Upper lobe of left lung (tissue), 6 donors: ENCODE data around the gene ADRA2A. TPM values are rescaled to one million over a fixed set of nuclear protein-coding genes. Genes with fewer than 3 reads are reported as not detected.

ENCODE experiments used
- ATAC-seq, 2 donors: fragments of 200-7000 bp; cut with Tn5 transposase; one replicate each; pipeline ENCODE4 v1.9.1; 2022; ENCODE audit warnings: mild to moderate bottlenecking in 2 of 2, moderate library complexity in 2 of 2; ENCODE audit not compliant: low FRiP score in 2 of 2
- DNase-seq, 2 donors: peaks; one replicate each; pipeline ENCODE4 v3.0.0-alpha.2; 2019 to 2020
- H3K27ac ChIP-seq, 4 donors: fragments of 200-600 bp; sonication (generic); one replicate each; pipeline ENCODE4 v1.5.1; 2016 to 2019
- H3K27me3 ChIP-seq, 4 donors: fragments of 200-600 bp; sonication (generic); one replicate each; pipeline ENCODE4 v1.5.1; 2017 to 2019
- H3K36me3 ChIP-seq, 4 donors: fragments of 200-600 bp; sonication (generic); one replicate each; pipeline ENCODE4 v1.5.1; 2016 to 2019
- H3K4me1 ChIP-seq, 4 donors: fragments of 200-600 bp; sonication (generic); one replicate each; pipeline ENCODE4 v1.5.1; 2018 to 2019
- H3K4me3 ChIP-seq, 4 donors: fragments of 200-600 bp; sonication (generic); one replicate each; pipeline ENCODE4 v1.5.1; 2017 to 2019; ENCODE audit warnings: mild to moderate bottlenecking in 2 of 4, moderate library complexity in 1 of 4
- H3K9me3 ChIP-seq, 4 donors: fragments of 200-600 bp; sonication (generic); one replicate each; pipeline ENCODE4 v1.5.1; 2018 to 2019
- CTCF ChIP-seq, 6 experiments: fragments of 450-650 bp in 4 of 6; fragments of 200-600 bp in 2 of 6; sonication (generic) in 2 of 6; IDR thresholded peaks; one replicate each; pipeline ENCODE4 v1.5.1; 2016 to 2019; ENCODE audit warnings: antibody characterized with exemption in 6 of 6
- EP300 ChIP-seq, 4 donors: sonication (generic); formaldehyde crosslinking; IDR thresholded peaks; one replicate each; pipeline ENCODE4 v1.5.1; 2017; ENCODE audit warnings: antibody characterized with exemption in 4 of 4, control low read depth in 2 of 4
- POLR2A ChIP-seq, 4 donors: fragments of 450-650 bp; IDR thresholded peaks; one replicate each; pipeline ENCODE4 v1.5.1; 2016 to 2017; ENCODE audit warnings: antibody characterized with exemption in 4 of 4, mild to moderate bottlenecking in 2 of 4
- POLR2AphosphoS5 ChIP-seq, 2 donors: sonication (generic); formaldehyde crosslinking; IDR thresholded peaks; one replicate each; pipeline ENCODE4 v1.5.1; 2017; ENCODE audit warnings: antibody characterized with exemption in 2 of 2
- WGBS, 2 donors: methylation state at CpG; one replicate each; pipeline ENCODE4 v1.1.5; 2017 to 2018; 5-methylcytosine and 5-hydroxymethylcytosine counted together
- total RNA-seq, 6 donors: library from RNA; depleted of rRNA in 4 of 6; stranded (reverse); fragments of >200 nt in 4 of 6; gene quantifications; one replicate each; pipeline versions ENCODE4 v1.1.0 to v1.2.1, GENCODE V29; 2016 to 2021
- donor health status: DM: no; HTN: no; CAD: no; lungs with moderate emphysema.
- donor health status: DM: no; HTN: yes; CAD: no; lungs with severe emphysema.

The ADRA2A gene
- total RNA-seq, result 1 to 10 TPM; 1.5 to 5.6 (median 2.5) TPM

DNA sequence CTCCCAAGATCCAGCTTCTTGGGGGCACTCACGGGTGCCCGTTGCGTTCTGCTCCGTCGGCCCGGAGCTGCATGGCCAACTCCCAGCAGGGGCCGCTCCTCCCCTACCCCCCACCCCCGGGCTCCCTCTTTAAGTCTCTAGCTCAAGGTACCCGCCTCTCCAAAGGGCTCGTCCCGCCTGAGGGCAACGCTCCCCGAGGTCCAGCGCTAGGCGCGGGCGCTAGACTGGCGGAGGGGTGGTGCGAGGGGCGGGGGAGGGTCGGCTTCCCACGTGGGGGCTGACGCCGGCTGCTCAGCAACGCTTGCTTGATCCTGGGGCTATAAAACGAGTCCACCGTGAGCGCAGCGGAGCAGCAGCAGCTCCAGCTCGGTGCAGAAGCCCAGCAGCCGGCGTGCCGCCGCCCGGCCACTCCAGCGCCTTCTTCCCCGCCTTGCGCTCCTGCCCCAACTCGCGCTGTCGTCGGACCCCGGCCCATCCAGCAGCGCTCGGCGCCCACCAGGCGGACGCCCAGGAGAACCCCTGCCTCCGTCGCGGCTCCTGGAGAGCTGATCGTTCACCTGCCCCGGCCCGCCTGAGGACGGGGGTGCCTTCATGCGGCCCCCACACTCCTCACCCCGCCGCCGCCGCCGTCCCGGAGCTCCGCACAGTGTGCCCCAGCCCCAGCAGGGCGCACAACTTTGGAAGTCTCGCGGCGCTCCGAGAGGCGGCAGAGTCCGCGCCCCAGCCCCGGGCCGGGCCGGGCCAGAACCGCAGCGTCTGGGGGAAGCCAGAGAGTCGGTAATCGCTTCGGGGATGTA is at the start of gene ADRA2A:
Gene ADRA2A, plus strand, starts transcription at position 348 of the 797 bp plus-strand sequence. CDS start 968 bp downstream, outside the sequence.
- 1% methylated on average over 11 to 38 of the region's 79 CpGs for WGBS, 2 donors
- Histone ChIP-seq H3K4me1 (peaks cover 25 to 31% (median 27%) of the 10 kb centered on the region in 4 donors), H3K36me3 (no peaks in the 10 kb centered on the region), H3K4me3 (peak within 1 kb of the TSS; percentile 11 to 54 (median 46)), H3K9me3 (no peaks in the 10 kb centered on the region), H3K27ac (peak within 1 kb of the TSS in 2 of 4 donors; percentile 19 to 35), H3K27me3 (peaks cover 0 to 37% (median 27%) of the 10 kb centered on the region in 4 donors)
- TF ChIP-seq POLR2A (IDR thresholded peaks at IDR 0.05), result peak in 1 of 4 donors; percentile 26
- TF ChIP-seq CTCF (IDR thresholded peaks at IDR 0.05), result no peak
- TF ChIP-seq EP300 (IDR thresholded peaks at IDR 0.05), result no peak
- TF ChIP-seq POLR2AphosphoS5 (IDR thresholded peaks at IDR 0.05), result no peak
- DNase-seq (peak; percentile 39 to 90), ATAC-seq (peak; percentile 68 to 72)

- no peaks in the 10 kb centered on the region for H3K4me1 ChIP-seq
- no peak overlapping the region for H3K4me3 ChIP-seq
- WGBS, 2 donors, result 95 to 96% methylated on average over 9 of the region's 9 CpGs
- peaks cover 0 to 16% (median 7%) of the 10 kb centered on the region in 4 donors for H3K9me3 ChIP-seq
- no peak for TF ChIP-seq CTCF (IDR thresholded peaks at IDR 0.05)
- no peak for TF ChIP-seq POLR2A (IDR thresholded peaks at IDR 0.05)
- TF ChIP-seq POLR2AphosphoS5 (IDR thresholded peaks at IDR 0.05), result no peak
- TF ChIP-seq EP300 (IDR thresholded peaks at IDR 0.05), result no peak
- peak in 1 of 2 donors; percentile 17 for DNase-seq
- H3K36me3 ChIP-seq, result no peaks in the 10 kb centered on the region
- ATAC-seq, result no peak
- no peak overlapping the region for H3K27ac ChIP-seq
- H3K27me3 ChIP-seq, result no peaks in the 10 kb centered on the region
Measured at GRCh38 chr10:111030042-111030750, 46.6 kb upstream of the ADRA2A start.

DNA sequence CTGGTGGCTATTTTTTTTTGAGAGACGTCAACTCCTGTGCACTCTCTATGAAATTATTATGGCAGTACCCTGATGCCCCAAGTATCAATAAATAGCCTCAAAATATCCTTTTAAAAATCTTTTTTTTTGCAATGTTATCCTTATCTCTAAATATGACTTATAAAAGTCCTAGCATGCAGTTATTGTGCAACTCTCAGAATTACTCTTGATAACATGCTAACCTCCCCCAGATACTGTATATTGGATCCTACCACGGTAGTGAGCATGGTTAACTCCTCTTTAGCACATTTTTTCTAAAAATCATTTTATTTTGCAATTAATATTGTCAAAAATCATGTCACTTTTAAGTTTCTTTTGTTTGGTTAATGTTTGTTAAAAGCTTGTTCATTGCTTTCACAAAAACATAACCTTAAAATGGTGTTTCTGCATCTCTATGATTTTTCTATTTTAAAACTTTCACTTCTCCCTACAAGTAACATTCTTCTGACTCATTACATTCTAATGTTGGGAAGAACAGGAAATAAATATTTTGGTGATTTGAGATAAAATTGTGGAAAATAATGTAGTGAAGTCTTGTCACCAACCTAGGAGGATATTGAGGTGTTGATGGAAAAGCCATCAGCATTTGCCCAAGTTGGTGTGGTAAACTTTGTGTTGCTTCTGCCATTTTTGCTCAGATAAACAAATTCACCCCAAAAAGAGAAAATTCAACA is 42.1 kb upstream of the ADRA2A start:
- ATAC-seq (no peak), DNase-seq (no peak)
- TF ChIP-seq EP300 (IDR thresholded peaks at IDR 0.05), result no peak
- TF ChIP-seq POLR2A (IDR thresholded peaks at IDR 0.05), result no peak
- no peak for TF ChIP-seq POLR2AphosphoS5 (IDR thresholded peaks at IDR 0.05)
- no peak for TF ChIP-seq CTCF (IDR thresholded peaks at IDR 0.05)
- peaks cover 5 to 19% (median 14%) of the 10 kb centered on the region in 4 donors for H3K9me3 ChIP-seq
- H3K4me1 ChIP-seq, result no peaks in the 10 kb centered on the region
- H3K27ac ChIP-seq, result no peak overlapping the region
- H3K4me3 ChIP-seq, result no peak overlapping the region
- no peaks in the 10 kb centered on the region for H3K27me3 ChIP-seq
- WGBS, 2 donors, result 84 to 85% methylated on average over 2 of the region's 2 CpGs
- H3K36me3 ChIP-seq, result no peaks in the 10 kb centered on the region

DNA sequence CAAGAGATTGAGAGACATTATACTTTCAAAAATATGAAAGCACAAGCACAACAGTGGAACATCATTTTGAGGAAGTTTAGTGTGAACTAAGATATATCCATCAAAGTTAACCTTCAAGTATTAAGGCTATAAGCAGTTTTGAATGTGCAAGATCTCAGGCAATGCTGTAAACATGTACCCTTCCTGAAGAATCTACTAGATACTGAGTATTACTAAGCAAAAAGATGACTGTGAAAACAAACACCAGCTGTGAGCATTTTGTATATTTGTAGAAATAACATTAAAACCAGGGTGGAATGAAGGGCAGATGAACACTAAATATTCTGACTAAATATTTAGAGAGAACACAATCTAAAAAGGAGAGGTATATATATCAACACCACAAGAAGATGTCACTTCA is 41.3 kb upstream of the ADRA2A start:
- Histone ChIP-seq H3K27me3 (no peaks in the 10 kb centered on the region), H3K4me3 (no peak overlapping the region), H3K36me3 (no peaks in the 10 kb centered on the region), H3K4me1 (no peaks in the 10 kb centered on the region), H3K27ac (no peak overlapping the region), H3K9me3 (peaks cover 7 to 25% (median 20%) of the 10 kb centered on the region in 4 donors)
- DNase-seq (no peak), ATAC-seq (no peak)
- TF ChIP-seq POLR2A (IDR thresholded peaks at IDR 0.05), result no peak
- TF ChIP-seq EP300 (IDR thresholded peaks at IDR 0.05), result no peak
- no peak for TF ChIP-seq CTCF (IDR thresholded peaks at IDR 0.05)
- no peak for TF ChIP-seq POLR2AphosphoS5 (IDR thresholded peaks at IDR 0.05)
